H1 (cell line): ENCODE measurements around the gene EPHA5. TPM values are rescaled to one million over a fixed set of nuclear protein-coding genes. Genes with fewer than 3 reads are reported as not detected.

Experiments used
- CTCF ChIA-PET: fragments of 300-600 bp; sonication (Branson Sonifier 250); formaldehyde crosslinking; loops from one replicate; lab custom pipeline; 2021; ENCODE audit not compliant: partially characterized antibody; lab: Charles Lee
- POLR2A ChIA-PET: fragments of 300-600 bp; sonication (Branson Sonifier 250); formaldehyde crosslinking; loops from one replicate; lab custom pipeline; 2021; ENCODE audit warnings: inconsistent platforms; ENCODE audit not compliant: partially characterized antibody; lab: Charles Lee
- DNase-seq, 2 experiments: peaks; one replicate each; pipeline versions ENCODE4 v3.0.0 to v3.0.0-alpha.2; 2010 to 2022; ENCODE audit warnings: low spot score in 2 of 2, low read depth in 1 of 2, mixed read lengths in 1 of 2
- FAIRE-seq: peaks from 2 replicates; lab custom pipeline; 2011; peaks lifted over from hg19 to GRCh38; lab: Jason Lieb, UNC
- H2AFZ ChIP-seq: 2 replicates; pipeline ENCODE4 v1.8.1; 2012; ENCODE audit warnings: low read length, inconsistent platforms
- H2AK5ac ChIP-seq: 2 replicates; pipeline ENCODE4 v1.6.1; 2013; ENCODE audit warnings: low read depth, low read length
- H2BK120ac ChIP-seq: replicated peaks from 2 replicates; pipeline ENCODE3; 2013; ENCODE audit warnings: low read depth, low read length, inconsistent platforms
- H2BK12ac ChIP-seq: 2 replicates; pipeline ENCODE4 v1.6.1; 2013; ENCODE audit warnings: low read depth, low read length
- H2BK15ac ChIP-seq: 2 replicates; pipeline ENCODE4 v1.6.1; 2013; ENCODE audit warnings: low read length
- H2BK20ac ChIP-seq: 2 replicates; pipeline ENCODE4 v1.6.1; 2013; ENCODE audit warnings: low read length
- H2BK5ac ChIP-seq: 2 replicates; pipeline ENCODE4 v1.6.1; 2013; ENCODE audit warnings: low read depth, low read length
- H3K14ac ChIP-seq: 2 replicates; pipeline ENCODE4 v1.6.1; 2013; ENCODE audit warnings: inconsistent platforms; ENCODE audit not compliant: insufficient read length
- H3K18ac ChIP-seq: 2 replicates; pipeline ENCODE4 v1.6.1; 2013; ENCODE audit warnings: low read length; ENCODE audit errors: extremely low read depth
- H3K23ac ChIP-seq: 2 replicates; pipeline ENCODE4 v1.6.1; 2013; ENCODE audit warnings: inconsistent platforms; ENCODE audit not compliant: insufficient read length
- H3K23me2 ChIP-seq: 2 replicates; pipeline ENCODE4 v1.6.1; 2013; ENCODE audit warnings: low read depth, low read length
- H3K27ac ChIP-seq: 2 replicates; pipeline ENCODE4 v1.6.1; 2011; ENCODE audit warnings: low read depth, low read length, inconsistent platforms
- H3K27me3 ChIP-seq, 4 experiments: replicated peaks in 1 of 4; 1 replicate in 1 of 4; 2 replicates in 3 of 4; pipeline versions ENCODE4 v1.6.1 to v1.8.1; 2011 to 2013; ENCODE audit warnings: low read length in 3 of 4, mild to moderate bottlenecking in 3 of 4, inconsistent platforms in 2 of 4, mixed read lengths in 2 of 4, moderate library complexity in 1 of 4; ENCODE audit not compliant: control insufficient read depth in 3 of 4, insufficient read depth in 3 of 4; ENCODE audit errors: extremely low read depth in 1 of 4
- H3K36me3 ChIP-seq, 4 experiments: 2 replicates each; pipeline versions ENCODE4 v1.6.1 to v1.8.1; 2011 to 2013; ENCODE audit warnings: mild to moderate bottlenecking in 4 of 4, low read length in 3 of 4, moderate library complexity in 2 of 4, control low read depth in 1 of 4, inconsistent platforms in 1 of 4; ENCODE audit not compliant: insufficient read depth in 4 of 4, control insufficient read depth in 2 of 4
- H3K4ac ChIP-seq: replicated peaks from 2 replicates; pipeline ENCODE3; 2013; ENCODE audit warnings: low read length, low read depth, mixed read lengths, inconsistent platforms; ENCODE audit not compliant: insufficient read length
- H3K4me1 ChIP-seq, 4 experiments: replicated peaks in 1 of 4; 1 replicate in 1 of 4; 2 replicates in 3 of 4; pipeline versions ENCODE4 v1.6.1 to v1.8.1; 2011 to 2013; ENCODE audit warnings: low read length in 3 of 4, inconsistent platforms in 2 of 4, mixed read lengths in 1 of 4; ENCODE audit not compliant: insufficient read depth in 4 of 4, control insufficient read depth in 3 of 4
- H3K4me2 ChIP-seq, 2 experiments: 2 replicates each; pipeline versions ENCODE4 v1.6.1 to v1.8.1; 2011 to 2013; ENCODE audit warnings: low read depth in 2 of 2, low read length in 2 of 2, control low read depth in 1 of 2, inconsistent platforms in 1 of 2, mild to moderate bottlenecking in 1 of 2; ENCODE audit not compliant: insufficient read depth in 1 of 2
- H3K4me3 ChIP-seq, 4 experiments: fragments of 200-600, 300-600 bp in 1 of 4; sonication (generic), shearing (Covaris generic), sonication (Bioruptor Twin) in 1 of 4; 2 replicates each; pipeline versions ENCODE4 v1.5.1 to v1.8.1; 2011 to 2016; ENCODE audit warnings: low read length in 4 of 4, low read depth in 3 of 4, control low read depth in 2 of 4, inconsistent platforms in 2 of 4, mild to moderate bottlenecking in 2 of 4, mixed read lengths in 1 of 4, moderate library complexity in 1 of 4; ENCODE audit not compliant: insufficient read depth in 2 of 4; ENCODE audit errors: extremely low read depth in 1 of 4
- H3K56ac ChIP-seq: replicated peaks from 2 replicates; pipeline ENCODE3; 2013; ENCODE audit warnings: low read depth, mild to moderate bottlenecking, mixed read lengths, low read length, inconsistent platforms; ENCODE audit not compliant: insufficient read length
- H3K79me1 ChIP-seq: 2 replicates; pipeline ENCODE4 v1.6.1; 2013; ENCODE audit warnings: low read depth, low read length, control low read depth
- H3K79me2 ChIP-seq, 2 experiments: 2 replicates each; pipeline versions ENCODE4 v1.6.1 to v1.8.1; 2012 to 2013; ENCODE audit warnings: low read length in 2 of 2, mild to moderate bottlenecking in 2 of 2, inconsistent platforms in 1 of 2; ENCODE audit not compliant: insufficient read depth in 2 of 2, control insufficient read depth in 1 of 2
- H3K9ac ChIP-seq, 4 experiments: replicated peaks in 1 of 4; 1 replicate in 1 of 4; 2 replicates in 3 of 4; pipeline versions ENCODE4 v1.6.1 to v1.8.1; 2011 to 2013; ENCODE audit warnings: low read depth in 3 of 4, low read length in 3 of 4, control low read depth in 2 of 4, mild to moderate bottlenecking in 2 of 4, moderate library complexity in 2 of 4, inconsistent platforms in 1 of 4; ENCODE audit errors: extremely low read depth in 1 of 4
- H3K9me3 ChIP-seq, 2 experiments: 2 replicates each; pipeline versions ENCODE4 v1.6.1 to v1.8.1; 2012 to 2013; ENCODE audit warnings: mild to moderate bottlenecking in 2 of 2, moderate library complexity in 2 of 2, control low read depth in 1 of 2, inconsistent platforms in 1 of 2, low read depth in 1 of 2, low read length in 1 of 2, mixed read lengths in 1 of 2; ENCODE audit not compliant: insufficient read depth in 2 of 2
- H4K20me1 ChIP-seq, 2 experiments: replicated peaks in 1 of 2; 2 replicates each; pipeline versions ENCODE3 to v1.8.1; 2011 to 2013; ENCODE audit warnings: inconsistent platforms in 2 of 2, low read length in 2 of 2, mild to moderate bottlenecking in 1 of 2; ENCODE audit not compliant: insufficient read depth in 2 of 2, control insufficient read depth in 1 of 2
- H4K5ac ChIP-seq: 2 replicates; pipeline ENCODE4 v1.6.1; 2013; ENCODE audit warnings: low read length, low read depth, mixed read lengths, inconsistent platforms; ENCODE audit not compliant: insufficient read length
- H4K8ac ChIP-seq: 2 replicates; pipeline ENCODE4 v1.8.0; 2013; ENCODE audit warnings: mild to moderate bottlenecking, moderate library complexity, low read length, inconsistent platforms; ENCODE audit not compliant: insufficient read depth; ENCODE audit errors: extremely low read depth
- H4K91ac ChIP-seq: replicated peaks from 2 replicates; pipeline ENCODE3; 2013; ENCODE audit warnings: low read length, mixed read lengths, inconsistent platforms; ENCODE audit not compliant: insufficient read length
- BACH1 ChIP-seq: IDR thresholded peaks from 2 replicates; pipeline ENCODE4 v1.6.1; 2012; ENCODE audit warnings: low read length, improper control_type of control experiment
- CEBPB ChIP-seq: IDR thresholded peaks from 2 replicates; pipeline ENCODE4 v1.6.1; 2012; ENCODE audit warnings: low read depth, low read length
- CREB1 ChIP-seq: IDR thresholded peaks from 2 replicates; pipeline ENCODE4 v1.6.1; 2012; ENCODE audit warnings: inconsistent platforms
- GTF2F1 ChIP-seq: IDR thresholded peaks from 2 replicates; pipeline ENCODE4 v1.6.1; 2012; ENCODE audit warnings: low read depth, low read length, improper control_type of control experiment, borderline replicate concordance
- POLR2AphosphoS5 ChIP-seq: IDR thresholded peaks from 2 replicates; pipeline ENCODE4 v1.6.1; 2011; ENCODE audit warnings: low read depth, low read length
- WGBS, 2 experiments: shearing (Covaris generic) in 1 of 2; methylation state at CpG; one replicate each; pipeline versions ENCODE4 v1.1.6 to v1.1.7; 2013 to 2015; ENCODE audit warnings: low lambda C conversion rate in 2 of 2, mixed read lengths in 2 of 2, inconsistent platforms in 1 of 2, low coverage in 1 of 2, missing lambda C conversion rate in 1 of 2; ENCODE audit not compliant: insufficient replicate concordance in 2 of 2, insufficient coverage in 1 of 2, insufficient read length in 1 of 2; ENCODE audit errors: extremely low coverage in 1 of 2, missing lambda C conversion rate in 1 of 2; 5-methylcytosine and 5-hydroxymethylcytosine counted together
- polyA plus RNA-seq, 7 experiments: library from polyadenylated mRNA; depleted of rRNA in 3 of 7; stranded (reverse) in 5 of 7; unstranded in 2 of 7; fragments of >200 nt in 5 of 7; fragments of 200-250 nt in 2 of 7; gene quantifications; 1 replicate in 5 of 7; 2 replicates in 1 of 7; 4 replicates in 1 of 7; pipeline versions ENCODE4 v1.2.1 to v1.2.3, GENCODE V29; 2011 to 2013; ENCODE audit warnings: missing spikeins in 2 of 7, mixed read lengths in 2 of 7
- total RNA-seq: library from RNA; stranded (reverse); fragmentation: NEBNext Ultra II Directional; extraction: Animal tissue kit (Norgen Biotek cat#: 25700); gene quantifications from 2 replicates; pipeline ENCODE4 v1.2.1, GENCODE V29; 2021

The EPHA5 gene
- total and polyA plus RNA-seq, 2 of the 8 experiments (the other 6 are each of a cell fraction or from before 2014, with no cell fraction given), result 0.03 to 0.11 TPM

DNA sequence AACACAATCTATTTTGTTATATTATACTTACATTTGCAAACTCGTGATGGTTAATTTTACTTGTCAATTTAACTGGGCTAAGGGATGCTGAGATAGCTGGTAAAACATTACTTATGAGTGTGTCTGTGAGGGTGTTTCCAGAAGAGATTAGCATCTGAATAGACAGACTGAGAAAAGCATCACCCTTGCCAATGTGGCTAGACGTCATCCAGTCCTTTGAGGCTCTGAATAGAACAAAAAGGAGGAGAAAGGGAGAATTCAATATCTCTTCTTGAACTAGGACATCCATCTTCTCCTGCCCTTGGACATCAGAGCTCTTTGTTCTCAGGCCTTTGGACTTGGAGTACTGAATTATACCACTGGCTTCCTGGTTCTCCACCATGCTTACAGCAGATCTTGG is 154.6 kb downstream of the EPHA5 start:
- Histone ChIP-seq H3K14ac (no peak overlapping the region), H3K9ac (no peak overlapping the region), H2BK5ac (no peak overlapping the region), H2AK5ac (no peak overlapping the region), H4K5ac (no peak overlapping the region), H2BK20ac (no peak overlapping the region), H3K4me2 (no peak overlapping the region), H3K27ac (no peak overlapping the region), H2BK12ac (no peak overlapping the region), H3K4ac (no peak overlapping the region), H2BK120ac (no peak overlapping the region), H3K79me2 (no peaks in the 10 kb centered on the region), H3K4me1 (peaks cover 0 to 3% (median 0%) of the 10 kb centered on the region in 4 experiments; a peak in 2 of 7 replicates), H2BK15ac (no peak overlapping the region), H3K4me3 (no peak overlapping the region), H3K79me1 (no peaks in the 10 kb centered on the region), H3K23me2 (no peaks in the 10 kb centered on the region; the same call in 1 of the 2 replicates), H4K8ac (no peak overlapping the region), H4K91ac (no peak overlapping the region), H3K18ac (no peak overlapping the region), H3K36me3 (no peaks in the 10 kb centered on the region), H3K23ac (no peak overlapping the region), H4K20me1 (no peaks in the 10 kb centered on the region), H2AFZ (no peak overlapping the region), H3K56ac (no peak overlapping the region), H3K9me3 (no peaks in the 10 kb centered on the region; a peak in 1 of 4 replicates), H3K27me3 (no peaks in the 10 kb centered on the region)
- TF ChIP-seq GTF2F1 (no peak), POLR2AphosphoS5 (no peak), BACH1 (no peak), CREB1 (no peak), CEBPB (no peak)
- CTCF ChIA-PET, result no interaction called here
- FAIRE-seq (no peak), DNase-seq (no peak)
- WGBS, 2 experiments, result 58% methylated on average over 2 of the region's 2 CpGs; no CpG with 5 or more reads in 1 of the 2 experiments
- POLR2A ChIA-PET, result no interaction called here
